ENCODE data around the gene KRT14. TPM values are rescaled to one million over a fixed set of nuclear protein-coding genes. Genes with fewer than 3 reads are reported as not detected.
"Not testable (repeated sequence)": the region's sequence is repeated elsewhere in the genome, so short reads cannot be mapped to it uniquely, and the experiment has no call there.

Gene KRT14
- total and polyA plus RNA-seq, 2 donors (not counting 3 experiments of a cell fraction or from before 2014, with no cell fraction given), result 0.12 to 0.66 TPM

DNA sequence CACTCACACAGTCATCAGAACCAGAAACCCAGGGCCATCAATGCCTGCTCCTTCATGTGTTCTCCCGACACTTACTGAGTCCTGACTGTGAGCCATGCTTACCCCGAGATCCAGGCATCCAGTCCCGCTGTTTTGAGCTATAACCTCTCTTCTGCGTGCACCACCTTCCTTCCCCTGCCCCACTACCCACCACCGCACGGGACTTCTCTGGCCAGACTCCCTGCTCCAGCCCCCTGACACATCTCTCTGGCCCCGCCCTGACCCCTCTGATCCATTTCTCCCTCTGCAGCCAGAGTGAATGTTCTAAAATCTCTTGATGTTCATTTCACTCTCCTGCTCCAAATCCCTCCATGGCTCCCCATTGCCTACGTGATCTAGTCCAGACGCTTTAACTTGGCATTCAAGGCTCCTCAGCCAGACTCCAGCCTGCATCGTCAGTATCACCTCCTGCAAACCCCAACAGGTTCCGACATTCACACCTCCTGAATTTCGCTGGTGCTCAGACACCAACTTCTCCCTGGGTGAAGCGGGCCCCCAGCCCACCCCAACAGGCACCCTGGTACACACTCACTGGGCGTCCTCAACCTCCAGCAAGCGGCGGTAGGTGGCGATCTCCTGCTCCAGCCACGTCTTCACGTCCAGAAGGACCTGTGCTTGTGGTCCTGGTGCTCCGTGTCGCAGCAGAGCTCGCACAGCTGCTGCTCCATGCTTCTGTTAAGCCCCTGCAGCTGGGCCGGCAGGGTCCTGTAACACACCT is 40.8 kb upstream of the KRT14 start:
- no peaks in the 10 kb centered on the region for H3K36me3 ChIP-seq (ENCODE audit: control insufficient read depth in 2 of 2, extremely low read depth in 1 of 2, insufficient read depth in 2 of 2, low read length in 2 of 2)
- H4K20me1 ChIP-seq (replicated peaks; ENCODE audit: control insufficient read depth, extremely low read depth, insufficient read depth, low read length), result no peaks in the 10 kb centered on the region
- no TSS peak for BruUV-seq (replicated peaks)
- H3K9me1 ChIP-seq (replicated peaks; ENCODE audit: control insufficient read depth, extremely low read depth, insufficient read depth, low read length), result no peaks in the 10 kb centered on the region
- TF ChIP-seq JUN (IDR thresholded peaks at IDR 0.05; ENCODE audit: borderline replicate concordance, insufficient read depth, insufficient read length, low read depth) (no peak), GATA2 (IDR thresholded peaks at IDR 0.05; ENCODE audit: insufficient read depth, insufficient read length, low read depth, low read length) (no peak)
- POLR2A ChIA-PET, result no interaction called here
- DNase-seq (ENCODE audit: low read depth, low spot score) (no peak), FAIRE-seq (no peak)
- no peak overlapping the region for H3K4me3 ChIP-seq (replicated peaks in 1 of 3; ENCODE audit: insufficient read depth in 1 of 3, low read depth in 1 of 3, low read length in 3 of 3)
- no peaks in the 10 kb centered on the region for H3K9me3 ChIP-seq (replicated peaks; ENCODE audit: control insufficient read depth, insufficient read depth, low read length)
- dilution Hi-C loops (cut with MboI; ENCODE audit: extremely low pct_ligation_motif_present, low sequenced_read_pairs), result no loop called here
- H3K27me3 ChIP-seq (ENCODE audit: control insufficient read depth in 2 of 2, insufficient read depth in 2 of 2, low read length in 2 of 2), result no peaks in the 10 kb centered on the region
- no peaks in the 10 kb centered on the region for H3K79me2 ChIP-seq (ENCODE audit: control insufficient read depth, insufficient read depth, low read length)
- no peak overlapping the region for H2AFZ ChIP-seq (ENCODE audit: low read depth, low read length)
- no peak overlapping the region for H3K4me2 ChIP-seq (ENCODE audit: insufficient read depth, low read length)
- CTCF ChIA-PET, result interaction anchor here (1.6 kb wide), 1 partner anchor 35 kb away, joined by 4 read pairs; no protein-coding TSS in a partner anchor
- H3K4me1 ChIP-seq (ENCODE audit: control insufficient read depth, extremely low read depth, insufficient read depth, low read length), result no peaks in the 10 kb centered on the region
- no peak overlapping the region for H3K9ac ChIP-seq (replicated peaks; ENCODE audit: extremely low read depth, insufficient read depth, low read length)
- H3K27ac ChIP-seq (ENCODE audit: insufficient read depth, low read depth, low read length), result no peak overlapping the region
- intact Hi-C loops (cut with micrococcal nuclease), result no loop called here

DNA sequence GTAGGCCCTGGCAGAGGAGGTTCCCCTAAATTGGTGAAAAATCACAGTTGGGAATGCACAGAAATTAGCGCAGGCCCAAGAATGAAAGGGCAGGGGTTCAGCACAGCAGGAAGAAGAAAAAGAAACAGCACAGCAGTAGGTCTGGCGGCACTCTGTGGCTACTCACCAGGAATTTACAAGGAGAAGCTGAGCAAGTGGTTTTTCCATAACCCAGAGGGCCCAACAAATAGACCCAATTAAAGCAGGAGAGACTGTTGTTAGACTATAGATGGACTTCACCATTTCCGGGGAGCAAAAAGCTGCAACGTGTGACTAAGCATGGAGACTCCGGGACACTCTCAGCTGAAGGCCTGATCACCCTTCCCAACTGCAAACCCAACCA is 40.2 kb upstream of the KRT14 start:
- H2AFZ ChIP-seq (ENCODE audit: low read depth, low read length); FAIRE-seq; H3K27me3 ChIP-seq (ENCODE audit: control insufficient read depth in 2 of 2, insufficient read depth in 2 of 2, low read length in 2 of 2); BruUV-seq (replicated peaks); intact Hi-C loops (cut with micrococcal nuclease); H3K9ac ChIP-seq (replicated peaks; ENCODE audit: extremely low read depth, insufficient read depth, low read length); H3K4me1 ChIP-seq (ENCODE audit: control insufficient read depth, extremely low read depth, insufficient read depth, low read length); H3K36me3 ChIP-seq (ENCODE audit: control insufficient read depth in 2 of 2, extremely low read depth in 1 of 2, insufficient read depth in 2 of 2, low read length in 2 of 2); H3K9me1 ChIP-seq (replicated peaks; ENCODE audit: control insufficient read depth, extremely low read depth, insufficient read depth, low read length); H3K4me2 ChIP-seq (ENCODE audit: insufficient read depth, low read length); POLR2A ChIA-PET; H3K27ac ChIP-seq (ENCODE audit: insufficient read depth, low read depth, low read length); H3K79me2 ChIP-seq (ENCODE audit: control insufficient read depth, insufficient read depth, low read length); DNase-seq (ENCODE audit: low read depth, low spot score); H3K4me3 ChIP-seq (replicated peaks in 1 of 3; ENCODE audit: insufficient read depth in 1 of 3, low read depth in 1 of 3, low read length in 3 of 3); dilution Hi-C loops (cut with MboI; ENCODE audit: extremely low pct_ligation_motif_present, low sequenced_read_pairs); H4K20me1 ChIP-seq (replicated peaks; ENCODE audit: control insufficient read depth, extremely low read depth, insufficient read depth, low read length); H3K9me3 ChIP-seq (replicated peaks; ENCODE audit: control insufficient read depth, insufficient read depth, low read length): not testable (repeated sequence)
- CTCF ChIA-PET, result interaction anchor here (1.6 kb wide), 1 partner anchor 36 kb away, joined by 4 read pairs; no protein-coding TSS in a partner anchor

DNA sequence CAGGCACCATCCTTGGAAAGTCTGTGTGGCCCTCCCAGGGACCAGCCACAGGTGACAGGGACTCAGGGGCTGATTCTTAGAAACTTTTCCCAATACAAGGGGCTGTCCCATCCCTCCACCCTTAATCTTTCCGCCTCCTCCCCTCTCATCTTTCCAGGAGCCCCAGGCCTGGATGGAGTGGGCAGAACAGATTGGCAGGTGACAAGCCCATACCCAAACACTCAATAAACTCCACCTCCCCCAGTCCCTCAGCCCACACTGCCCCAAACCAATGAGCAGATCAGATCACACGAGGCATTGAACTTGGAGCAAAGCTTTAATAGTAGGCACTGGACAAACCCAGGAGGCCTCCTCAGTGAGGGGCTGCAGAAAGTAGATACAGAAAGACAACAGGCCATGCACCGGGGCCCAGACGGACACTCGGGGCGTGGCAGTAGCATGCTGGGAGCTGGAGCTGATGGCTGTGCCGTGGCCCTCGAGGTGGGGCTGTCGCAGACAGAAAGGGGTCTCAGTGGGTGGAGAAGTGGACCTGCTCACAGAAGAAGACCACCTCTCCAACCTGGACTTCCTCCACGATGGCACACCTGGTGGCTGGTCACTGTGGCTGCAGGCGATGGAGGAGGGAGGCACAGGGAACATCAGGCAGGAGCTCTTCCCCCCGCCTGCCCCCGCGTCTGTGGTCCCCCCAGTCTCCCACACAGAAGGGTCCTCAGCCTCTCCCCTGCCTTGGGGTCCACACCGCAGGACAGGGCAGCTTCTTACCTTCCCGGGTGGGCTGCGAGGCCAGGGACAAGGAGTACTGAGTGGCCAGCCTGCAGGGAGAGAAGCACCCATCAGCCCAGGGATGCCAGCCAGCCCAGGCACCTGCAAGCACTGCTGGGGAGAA is 39.6 kb upstream of the KRT14 start:
- FAIRE-seq; H2AFZ ChIP-seq (ENCODE audit: low read depth, low read length); H3K79me2 ChIP-seq (ENCODE audit: control insufficient read depth, insufficient read depth, low read length); POLR2A ChIA-PET; CTCF ChIA-PET; H3K27ac ChIP-seq (ENCODE audit: insufficient read depth, low read depth, low read length); H3K9me1 ChIP-seq (replicated peaks; ENCODE audit: control insufficient read depth, extremely low read depth, insufficient read depth, low read length); H3K4me1 ChIP-seq (ENCODE audit: control insufficient read depth, extremely low read depth, insufficient read depth, low read length); H4K20me1 ChIP-seq (replicated peaks; ENCODE audit: control insufficient read depth, extremely low read depth, insufficient read depth, low read length); H3K9me3 ChIP-seq (replicated peaks; ENCODE audit: control insufficient read depth, insufficient read depth, low read length); intact Hi-C loops (cut with micrococcal nuclease); DNase-seq (ENCODE audit: low read depth, low spot score); H3K4me3 ChIP-seq (replicated peaks in 1 of 3; ENCODE audit: insufficient read depth in 1 of 3, low read depth in 1 of 3, low read length in 3 of 3); H3K9ac ChIP-seq (replicated peaks; ENCODE audit: extremely low read depth, insufficient read depth, low read length); dilution Hi-C loops (cut with MboI; ENCODE audit: extremely low pct_ligation_motif_present, low sequenced_read_pairs); H3K27me3 ChIP-seq (ENCODE audit: control insufficient read depth in 2 of 2, insufficient read depth in 2 of 2, low read length in 2 of 2); H3K36me3 ChIP-seq (ENCODE audit: control insufficient read depth in 2 of 2, extremely low read depth in 1 of 2, insufficient read depth in 2 of 2, low read length in 2 of 2); H3K4me2 ChIP-seq (ENCODE audit: insufficient read depth, low read length); BruUV-seq (replicated peaks): not testable (repeated sequence)

Data from endothelial cell of umbilical vein (primary cell).